Fibroblast of mammary gland (primary cell): ENCODE results near the gene STARD4.

Experiments used
- DNase-seq: peaks from one replicate; pipeline ENCODE4 v3.0.0-alpha.2; 2010; ENCODE audit warnings: low read depth
- H3K4me3 ChIP-seq: 2 replicates; pipeline ENCODE4 v1.5.1; 2011; ENCODE audit warnings: low read depth, mild to moderate bottlenecking, low read length, moderate library complexity; ENCODE audit not compliant: control insufficient read depth
- CTCF ChIP-seq: conservative IDR thresholded peaks from 2 replicates; pipeline ENCODE4 v1.5.1; 2011; ENCODE audit warnings: low read depth, low read length, inconsistent platforms; ENCODE audit not compliant: control insufficient read depth, insufficient read depth

Gene STARD4

GRCh38 chr5:111530298-111530740 is 18.0 kb upstream of the STARD4 start:
- DNase-seq, result peak; percentile 65
- TF ChIP-seq CTCF, result no peak
- no peak overlapping the region for H3K4me3 ChIP-seq

- DNase-seq, result no peak
- H3K4me3 ChIP-seq, result no peak overlapping the region
- TF ChIP-seq CTCF, result no peak
Observed at GRCh38 chr5:111528056-111528455, 15.7 kb upstream of the STARD4 start.

GRCh38 chr5:111520908-111521307 is 8.6 kb upstream of the STARD4 start:
- no peak for TF ChIP-seq CTCF
- H3K4me3 ChIP-seq, result no peak overlapping the region
- DNase-seq, result no peak

GRCh38 chr5:111518777-111519176 is 6.4 kb upstream of the STARD4 start:
- TF ChIP-seq CTCF, result no peak
- H3K4me3 ChIP-seq, result no peak overlapping the region
- DNase-seq, result no peak

- no peak for DNase-seq
- TF ChIP-seq CTCF, result no peak
- no peak overlapping the region for H3K4me3 ChIP-seq
Observed at GRCh38 chr5:111517853-111518501, 5.6 kb upstream of the STARD4 start.

GRCh38 chr5:111514087-111514486 is 1.8 kb upstream of the STARD4 start:
- no peak overlapping the region for H3K4me3 ChIP-seq
- TF ChIP-seq CTCF, result no peak
- peak; percentile 19 for DNase-seq

GRCh38 chr5:111513131-111513520 is 791 bp upstream of the STARD4 start:
- no peak for DNase-seq
- peak overlapping the region; percentile 88 for H3K4me3 ChIP-seq
- no peak for TF ChIP-seq CTCF
